T-helper 2 cell treated with Interferon-gamma antibody and Interleukin-4, amounts not matched to agents 5 μg/mL and 100 μg/mL, for 36 hours (primary cell): ENCODE results near the gene KCTD13.
A peak's percentile ranks its signal among the peaks of the same experiment; 100 is the strongest.
"Not testable (repeated sequence)": the region's sequence is repeated elsewhere in the genome, so short reads cannot be mapped to it uniquely, and the experiment has no call there.

Experiments used
- DNase-seq: peaks from one replicate; pipeline ENCODE4 v3.0.0; 2021; ENCODE audit warnings: low spot score
- H3K27ac Mint-ChIP-seq: one replicate; pipeline ENCODE4 v1.8.0; 2021; ENCODE audit warnings: mild to moderate bottlenecking, mixed read lengths
- H3K27me3 Mint-ChIP-seq: one replicate; pipeline ENCODE4 v1.8.0; 2021; ENCODE audit warnings: low read depth, mixed read lengths
- H3K36me3 Mint-ChIP-seq: one replicate; pipeline ENCODE4 v1.8.0; 2021; ENCODE audit warnings: low read depth, mixed read lengths
- H3K4me1 Mint-ChIP-seq: one replicate; pipeline ENCODE4 v1.8.0; 2021; ENCODE audit warnings: low read depth, mixed read lengths
- H3K4me3 Mint-ChIP-seq: one replicate; pipeline ENCODE4 v1.8.0; 2022; ENCODE audit warnings: mild to moderate bottlenecking, moderate library complexity, mixed read lengths
- H3K9me3 Mint-ChIP-seq: one replicate; pipeline ENCODE4 v1.8.0; 2021; ENCODE audit warnings: mixed read lengths

The KCTD13 gene

DNA sequence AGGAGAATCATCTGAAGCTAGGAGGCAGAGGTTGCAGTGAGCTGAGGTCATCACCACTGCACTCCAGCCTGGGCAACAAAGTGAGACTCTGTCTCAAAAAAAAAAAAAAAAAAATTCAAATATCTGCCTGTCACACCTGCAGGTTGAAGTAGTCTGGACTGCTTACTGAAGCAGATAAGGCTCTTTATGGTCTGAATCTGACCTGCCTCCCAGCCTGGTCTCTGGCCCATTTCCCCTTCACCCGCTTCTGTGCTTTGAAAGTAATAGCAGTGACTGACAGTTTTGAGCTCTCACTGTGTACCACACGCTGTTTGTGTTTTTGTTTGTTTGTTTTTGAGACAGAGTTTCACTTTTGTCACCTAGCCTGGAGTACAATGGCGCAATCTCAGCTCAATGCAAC is 32.5 kb downstream of the KCTD13 start:
- H3K4me1 Mint-ChIP-seq, result no peaks in the 10 kb centered on the region

DNA sequence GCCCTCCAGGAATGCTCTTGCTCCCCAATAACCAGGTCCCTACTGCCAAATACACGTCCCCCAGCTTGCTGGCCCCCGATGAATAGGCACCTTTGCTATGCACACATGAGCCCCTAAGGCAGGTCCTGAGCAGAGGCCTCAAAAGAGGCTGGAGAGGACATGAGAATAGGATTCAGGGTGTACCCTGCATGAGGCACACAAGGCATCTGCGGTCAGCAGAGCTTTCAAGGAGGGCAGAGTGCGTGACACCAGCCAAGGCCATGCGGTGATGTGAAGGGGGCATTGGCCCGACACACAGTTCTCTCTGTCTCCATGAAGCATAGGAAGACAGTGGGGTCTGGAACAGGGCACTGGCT is 33.6 kb downstream of the KCTD13 start:
- no peaks in the 10 kb centered on the region for H3K4me1 Mint-ChIP-seq
- no peaks in the 10 kb centered on the region for H3K9me3 Mint-ChIP-seq
- no peak overlapping the region for H3K27ac Mint-ChIP-seq
- H3K4me3 Mint-ChIP-seq, result no peak overlapping the region
- DNase-seq, result no peak
- H3K36me3 Mint-ChIP-seq, result no peaks in the 10 kb centered on the region
- H3K27me3 Mint-ChIP-seq, result peaks cover 7% of the 10 kb centered on the region

More for the DNA sequence above, 32.5 kb downstream of the KCTD13 start:
- Mint-ChIP-seq H3K36me3 (no peaks in the 10 kb centered on the region), H3K27ac (no peak overlapping the region), H3K27me3 (peaks cover 16% of the 10 kb centered on the region), H3K4me3 (no peak overlapping the region), H3K9me3 (no peaks in the 10 kb centered on the region)
- no peak for DNase-seq

DNA sequence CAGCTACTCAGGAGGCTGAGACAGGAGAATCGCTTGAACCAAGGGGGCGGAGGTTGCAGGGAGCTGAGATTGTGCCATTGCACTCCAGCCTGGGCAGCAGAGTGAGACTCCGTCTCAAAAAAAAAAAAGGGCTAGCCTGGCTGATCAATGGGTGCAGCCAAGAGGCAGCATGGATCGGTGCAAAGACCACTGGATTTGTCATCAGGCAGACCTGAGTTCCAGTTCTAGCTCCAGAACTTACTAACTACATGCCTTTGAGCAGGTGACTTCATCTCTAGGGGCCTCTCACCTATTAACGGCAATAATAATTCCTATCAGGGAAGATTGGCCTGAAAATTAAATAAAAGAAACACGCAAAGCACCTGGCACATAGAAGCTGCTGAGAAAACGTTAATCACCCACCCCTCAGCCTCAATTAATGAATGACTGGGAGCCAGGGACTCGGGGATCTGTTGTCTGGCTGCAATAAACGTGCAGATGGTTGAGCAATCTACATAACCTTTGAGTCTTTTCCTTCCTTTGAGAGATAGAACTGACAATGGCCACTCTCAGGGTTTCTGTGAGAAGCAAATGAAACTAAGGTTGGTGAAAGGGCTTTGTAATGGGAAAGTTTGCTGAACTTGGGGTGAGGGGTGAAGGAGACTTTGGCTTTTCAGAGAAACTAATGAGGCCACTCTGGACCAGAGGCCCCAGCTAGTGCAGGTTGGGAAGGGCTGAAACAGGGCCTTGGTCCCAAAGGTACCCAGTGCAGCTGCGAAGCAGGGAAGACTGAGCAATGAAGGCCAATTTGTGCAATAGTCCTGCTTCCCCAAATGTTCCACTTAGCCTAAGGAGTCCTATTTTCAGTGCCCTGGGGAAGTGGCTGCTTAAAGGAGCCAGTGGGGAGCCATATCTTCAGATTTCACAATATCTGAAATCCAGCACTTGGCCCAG is 34.2 kb downstream of the KCTD13 start:
- H3K27ac Mint-ChIP-seq, result no peak overlapping the region
- DNase-seq, result no peak
- no peaks in the 10 kb centered on the region for H3K4me1 Mint-ChIP-seq
- no peaks in the 10 kb centered on the region for H3K36me3 Mint-ChIP-seq
- no peak overlapping the region for H3K4me3 Mint-ChIP-seq
- H3K27me3 Mint-ChIP-seq, result peaks cover 3% of the 10 kb centered on the region
- H3K9me3 Mint-ChIP-seq, result no peaks in the 10 kb centered on the region

DNA sequence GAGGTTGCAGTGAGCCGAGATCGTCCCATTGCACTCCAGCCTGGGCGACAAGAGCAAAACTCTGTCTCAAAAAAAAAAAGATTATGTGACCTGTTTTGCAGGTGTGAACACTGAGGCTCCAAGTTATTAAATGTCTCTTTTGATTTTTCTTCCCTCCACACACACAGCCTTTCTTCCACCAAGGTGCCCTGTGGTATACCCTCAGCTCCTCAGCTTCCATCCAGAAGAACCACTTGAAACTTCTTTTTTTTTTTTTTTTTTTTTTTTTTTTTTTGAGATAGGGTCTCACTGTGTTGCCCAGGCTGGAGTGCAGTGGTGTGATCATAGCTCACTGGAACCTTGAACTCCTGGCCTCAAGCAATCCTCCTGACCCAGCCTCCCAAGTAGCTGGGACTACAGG is 36.7 kb downstream of the KCTD13 start:
- H3K4me1 Mint-ChIP-seq, H3K27ac Mint-ChIP-seq: not testable (repeated sequence)

DNA sequence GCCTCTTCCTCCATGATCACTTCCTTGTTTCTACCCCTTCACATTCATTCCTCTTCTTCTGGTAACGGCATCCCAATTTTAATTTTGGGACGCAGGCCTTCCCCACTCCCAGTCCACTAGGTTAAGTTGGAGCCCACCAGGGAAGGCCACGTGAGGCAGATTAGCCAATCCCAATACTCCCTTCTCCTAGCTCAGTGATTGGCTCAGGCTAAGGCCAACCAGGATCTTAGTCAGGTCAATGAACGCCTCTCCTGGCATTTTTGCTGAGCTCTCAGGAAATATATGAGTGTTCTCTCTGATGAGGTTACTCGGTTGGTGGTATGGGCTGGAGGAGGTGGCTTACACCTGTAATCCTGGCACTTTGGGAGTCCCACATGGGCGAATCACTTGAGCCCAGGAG is 42.0 kb downstream of the KCTD13 start:
- DNase-seq, result no peak
- no peak overlapping the region for H3K4me3 Mint-ChIP-seq
- H3K36me3 Mint-ChIP-seq, result no peaks in the 10 kb centered on the region
- peaks cover 5% of the 10 kb centered on the region for H3K27me3 Mint-ChIP-seq
- no peaks in the 10 kb centered on the region for H3K9me3 Mint-ChIP-seq
- H3K4me1 Mint-ChIP-seq, result no peaks in the 10 kb centered on the region
- no peak overlapping the region for H3K27ac Mint-ChIP-seq

More for the DNA sequence above, 36.7 kb downstream of the KCTD13 start:
- not testable (repeated sequence) for H3K9me3 Mint-ChIP-seq, H3K27me3 Mint-ChIP-seq, H3K36me3 Mint-ChIP-seq, DNase-seq, H3K4me3 Mint-ChIP-seq

DNA sequence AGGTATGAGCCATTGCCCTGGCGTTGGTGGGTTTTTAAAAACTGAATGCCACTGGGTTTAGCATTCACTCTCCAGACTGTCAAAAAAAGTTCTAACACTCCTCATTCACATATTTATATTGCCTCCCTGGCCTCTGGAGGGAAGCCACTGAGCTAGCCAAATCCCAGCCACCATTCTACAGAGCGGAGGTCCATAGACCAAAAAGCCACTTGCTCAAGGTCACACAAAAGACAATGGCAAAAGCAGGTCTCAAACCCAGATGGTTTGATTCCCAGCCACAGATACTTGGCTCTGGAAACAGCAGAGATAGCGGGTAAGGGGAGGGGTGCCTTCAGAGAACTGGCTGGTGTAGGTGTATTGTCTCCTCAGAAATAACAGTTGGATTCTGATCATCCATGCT is 45.0 kb downstream of the KCTD13 start:
- Mint-ChIP-seq H3K27me3 (peaks cover 17% of the 10 kb centered on the region), H3K27ac (no peak overlapping the region), H3K4me1 (peaks cover 6% of the 10 kb centered on the region), H3K9me3 (no peaks in the 10 kb centered on the region), H3K4me3 (no peak overlapping the region), H3K36me3 (no peaks in the 10 kb centered on the region)
- no peak for DNase-seq

DNA sequence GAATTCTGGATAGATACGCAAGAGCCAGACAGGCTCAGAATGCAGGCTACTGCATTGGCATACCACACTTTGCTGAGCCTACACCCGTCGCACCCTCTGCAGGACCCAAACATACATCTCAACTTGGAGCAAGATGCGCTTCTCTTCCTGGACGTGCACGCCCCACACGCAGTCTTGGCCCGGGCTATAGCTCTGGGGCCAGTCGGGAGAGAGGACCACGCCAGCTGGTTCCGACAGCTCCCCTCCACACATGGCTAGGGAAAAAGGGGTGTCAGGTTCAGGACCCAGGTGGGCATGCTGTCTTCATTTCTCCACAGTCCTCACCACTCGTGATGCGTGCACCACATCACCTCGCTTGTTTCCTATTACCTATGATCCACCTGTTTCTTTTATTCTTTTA is 47.9 kb downstream of the KCTD13 start:
- peaks cover 26% of the 10 kb centered on the region for H3K27me3 Mint-ChIP-seq
- H3K4me3 Mint-ChIP-seq, result no peak overlapping the region
- H3K27ac Mint-ChIP-seq, result no peak overlapping the region
- no peaks in the 10 kb centered on the region for H3K36me3 Mint-ChIP-seq
- H3K4me1 Mint-ChIP-seq, result peaks cover 6% of the 10 kb centered on the region
- no peaks in the 10 kb centered on the region for H3K9me3 Mint-ChIP-seq
- DNase-seq, result no peak

DNA sequence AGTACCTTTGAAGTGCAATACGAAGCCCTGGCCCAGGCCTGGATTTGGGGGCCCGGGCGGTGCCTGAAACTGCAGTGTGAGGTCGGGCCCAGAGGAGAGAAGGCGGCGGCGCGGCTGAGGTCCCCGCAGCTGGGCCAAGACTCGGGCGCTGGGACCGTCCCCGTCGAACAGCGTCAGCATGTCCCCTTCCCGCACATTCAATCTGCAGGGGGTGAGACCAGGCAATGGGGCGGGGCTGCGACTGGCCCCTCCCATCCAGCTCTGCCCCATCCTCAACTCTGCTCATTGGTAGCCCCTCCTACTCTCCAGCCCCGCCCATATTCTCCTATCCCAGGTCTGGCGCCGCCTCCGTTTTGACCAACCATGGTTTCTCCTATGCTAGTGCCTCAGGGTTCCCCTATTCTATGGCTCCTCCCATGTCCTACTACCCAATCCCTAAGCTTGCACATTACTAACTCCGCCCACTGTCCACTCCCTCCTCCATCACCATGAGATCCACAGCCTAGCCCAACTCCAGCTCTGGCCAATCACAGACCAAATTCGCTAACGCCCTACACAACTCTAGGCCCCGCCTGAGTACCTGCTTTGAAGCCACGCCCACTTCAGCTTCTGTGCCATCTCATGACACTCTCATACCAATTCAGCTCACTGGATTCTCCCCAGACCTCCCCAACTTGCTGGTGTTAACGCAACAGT is 48.6 kb downstream of the KCTD13 start:
- peak overlapping the region; percentile 61 for H3K4me3 Mint-ChIP-seq
- H3K4me1 Mint-ChIP-seq, result peaks cover 6% of the 10 kb centered on the region
- peaks cover 20% of the 10 kb centered on the region for H3K27me3 Mint-ChIP-seq
- H3K27ac Mint-ChIP-seq, result no peak overlapping the region
- no peaks in the 10 kb centered on the region for H3K36me3 Mint-ChIP-seq
- H3K9me3 Mint-ChIP-seq, result no peaks in the 10 kb centered on the region
- DNase-seq, result peak; percentile 69

DNA sequence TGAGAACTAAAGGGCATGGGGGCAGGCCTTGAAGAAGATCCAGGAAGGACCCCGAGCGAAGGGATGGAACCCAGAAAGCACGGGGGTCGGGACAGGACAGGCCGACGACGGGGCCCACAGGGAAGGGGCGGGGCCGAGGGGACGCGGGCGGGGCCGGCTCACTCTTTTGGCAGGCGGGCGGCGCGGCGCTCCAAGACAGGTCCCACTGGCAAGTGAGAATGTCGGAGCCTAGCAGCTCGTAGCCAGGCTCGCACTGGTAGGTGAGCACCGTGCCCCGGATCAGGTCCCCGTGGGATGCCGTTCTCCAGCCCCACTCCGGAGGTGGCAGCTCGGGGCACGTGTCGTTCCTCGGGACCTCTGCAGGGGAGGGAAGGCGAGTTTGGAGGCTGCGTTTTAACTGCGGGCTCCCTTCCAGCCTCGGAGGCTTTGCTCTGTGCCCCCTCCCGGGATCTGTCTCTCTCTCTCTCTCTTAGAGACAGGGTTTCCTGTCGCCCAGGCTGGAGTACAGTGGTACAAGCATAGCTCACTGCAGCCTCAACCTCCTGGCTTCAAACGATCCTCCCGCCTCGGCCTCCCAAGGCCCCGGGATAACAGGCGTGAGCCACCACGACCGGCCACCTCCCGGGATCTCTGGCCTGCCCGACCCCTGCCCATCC is 49.3 kb downstream of the KCTD13 start:
- Mint-ChIP-seq H3K27me3 (peaks cover 20% of the 10 kb centered on the region), H3K9me3 (no peaks in the 10 kb centered on the region), H3K36me3 (no peaks in the 10 kb centered on the region), H3K4me3 (peak overlapping the region; percentile 61), H3K27ac (no peak overlapping the region), H3K4me1 (peaks cover 6% of the 10 kb centered on the region)
- peak; percentile 19 for DNase-seq

DNA sequence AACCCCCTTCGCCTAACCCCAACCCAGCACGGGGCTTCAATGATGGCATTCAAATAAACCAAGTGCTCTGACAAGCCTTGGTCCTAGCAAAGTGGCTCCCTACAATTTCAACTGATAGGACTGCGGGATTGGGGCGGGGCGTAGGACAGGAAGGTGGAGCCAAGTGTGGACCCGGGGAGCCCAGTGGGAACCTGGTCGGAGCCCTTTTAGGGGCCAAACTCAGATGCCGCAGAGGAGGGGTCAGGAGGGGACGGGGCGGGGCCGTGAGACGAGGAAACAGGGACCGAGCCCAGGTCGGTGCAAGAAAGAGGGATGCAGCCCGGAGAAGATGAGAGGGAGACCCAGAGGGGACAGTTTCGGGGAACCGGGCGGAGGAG is 49.8 kb downstream of the KCTD13 start:
- Mint-ChIP-seq H3K4me3 (peak overlapping the region; percentile 61), H3K36me3 (no peaks in the 10 kb centered on the region), H3K27me3 (peaks cover 20% of the 10 kb centered on the region), H3K27ac (no peak overlapping the region), H3K4me1 (peaks cover 6% of the 10 kb centered on the region), H3K9me3 (no peaks in the 10 kb centered on the region)
- DNase-seq, result no peak

DNA sequence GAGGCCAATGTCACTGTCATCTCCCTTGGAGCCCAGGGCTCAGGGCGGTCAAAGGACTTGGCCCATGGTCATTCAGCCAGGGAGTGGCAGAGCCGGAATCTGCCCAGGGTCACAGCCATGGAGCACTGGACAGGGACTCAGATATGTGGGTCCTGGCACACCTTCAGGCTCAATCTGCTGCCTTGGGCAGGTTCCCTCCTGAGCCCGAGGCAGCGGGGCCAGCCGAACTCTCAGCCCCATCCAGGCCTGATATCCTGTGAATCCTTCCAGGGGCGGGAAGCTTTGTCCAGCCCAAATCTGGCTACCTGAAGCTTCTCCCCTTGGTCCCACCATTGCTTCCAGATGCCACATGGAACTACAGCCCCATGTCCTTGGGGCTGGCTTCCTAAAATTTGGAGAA is 50.8 kb downstream of the KCTD13 start:
- Mint-ChIP-seq H3K36me3 (no peaks in the 10 kb centered on the region), H3K27me3 (peaks cover 20% of the 10 kb centered on the region), H3K27ac (no peak overlapping the region), H3K4me1 (peaks cover 6% of the 10 kb centered on the region), H3K9me3 (no peaks in the 10 kb centered on the region), H3K4me3 (no peak overlapping the region)
- DNase-seq, result no peak

DNA sequence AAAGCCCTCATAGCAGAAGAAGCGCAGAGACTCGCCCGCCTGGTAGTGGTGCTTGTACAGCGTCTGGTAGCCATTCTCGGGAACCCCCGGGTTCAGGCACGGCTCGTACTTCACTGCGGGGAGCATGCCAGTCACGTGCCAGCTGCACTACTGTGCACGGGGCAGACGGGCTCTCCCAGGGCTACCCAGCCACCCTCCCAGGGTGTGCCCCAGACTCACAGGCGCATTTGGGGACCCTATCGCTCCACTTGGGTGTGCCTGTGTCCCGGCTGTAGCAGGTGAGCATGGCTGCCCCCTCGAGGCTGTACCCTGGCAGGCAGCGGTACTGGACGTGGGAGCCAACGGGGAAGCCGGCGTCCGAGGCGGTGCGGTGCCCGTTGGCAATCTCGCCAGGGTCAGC is 52.7 kb downstream of the KCTD13 start:
- Mint-ChIP-seq H3K27me3 (peaks cover 20% of the 10 kb centered on the region), H3K4me3 (no peak overlapping the region), H3K9me3 (no peaks in the 10 kb centered on the region), H3K4me1 (peaks cover 6% of the 10 kb centered on the region), H3K36me3 (no peaks in the 10 kb centered on the region), H3K27ac (no peak overlapping the region)
- no peak for DNase-seq

DNA sequence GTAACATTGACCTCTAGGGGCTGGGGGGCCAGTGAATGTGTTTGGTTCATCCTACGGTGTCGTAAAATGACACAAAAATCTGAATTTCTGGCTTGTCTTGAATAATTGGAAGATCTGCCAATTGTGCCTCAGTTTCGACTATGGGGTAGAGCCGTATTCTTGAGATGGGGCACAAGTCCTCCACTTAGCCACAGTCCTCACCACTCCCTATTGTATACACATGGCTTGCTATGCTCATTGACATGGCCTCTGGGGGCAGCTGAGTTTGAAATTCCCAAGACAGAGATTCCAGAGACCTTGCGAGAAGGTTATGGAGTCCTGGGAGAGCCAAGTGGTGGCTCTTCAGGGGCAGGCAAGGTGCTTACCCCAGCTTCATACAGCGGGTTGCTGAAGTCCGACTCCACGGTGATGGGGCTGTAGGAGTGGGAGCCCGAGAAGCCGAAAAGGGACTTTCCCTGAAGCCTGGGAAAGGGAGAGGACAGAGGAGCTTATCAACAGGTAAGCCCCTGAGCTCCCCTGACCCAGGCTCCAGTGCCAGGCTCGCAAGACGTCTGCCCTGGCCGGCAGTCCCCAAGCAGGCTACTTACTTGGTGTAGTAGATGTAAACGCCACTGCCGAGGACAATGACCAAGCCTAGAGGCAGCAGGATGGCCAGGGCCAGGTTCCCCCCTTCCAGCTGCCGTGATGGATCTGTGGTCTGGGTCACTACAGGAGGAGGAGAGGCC is 54.0 kb downstream of the KCTD13 start:
- no peaks in the 10 kb centered on the region for H3K36me3 Mint-ChIP-seq
- H3K27me3 Mint-ChIP-seq, result peaks cover 14% of the 10 kb centered on the region
- no peak overlapping the region for H3K27ac Mint-ChIP-seq
- DNase-seq, result no peak
- H3K9me3 Mint-ChIP-seq, result no peaks in the 10 kb centered on the region
- H3K4me1 Mint-ChIP-seq, result peaks cover 3% of the 10 kb centered on the region
- H3K4me3 Mint-ChIP-seq, result no peak overlapping the region

DNA sequence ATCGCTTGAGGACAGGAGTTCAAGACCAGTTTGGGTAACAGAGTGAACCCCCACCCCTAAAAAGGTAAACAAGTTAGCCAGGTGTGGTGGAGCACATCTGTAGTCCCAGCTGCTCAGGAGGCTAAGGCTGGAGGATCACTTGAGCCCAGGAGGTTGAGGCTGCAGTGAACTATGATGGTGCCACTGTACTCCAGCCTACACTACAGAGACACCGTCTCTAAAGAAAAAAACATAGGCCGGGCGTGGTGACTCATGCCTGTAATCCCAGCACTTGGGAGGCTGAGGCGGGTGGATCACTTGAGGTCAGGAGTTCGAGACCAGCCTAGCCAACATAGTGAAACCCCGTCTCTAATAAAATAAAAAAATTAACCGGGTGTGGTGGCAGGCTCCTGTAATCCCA is 57.0 kb downstream of the KCTD13 start:
- not testable (repeated sequence) for DNase-seq, H3K27ac Mint-ChIP-seq, H3K27me3 Mint-ChIP-seq, H3K9me3 Mint-ChIP-seq, H3K4me1 Mint-ChIP-seq, H3K4me3 Mint-ChIP-seq, H3K36me3 Mint-ChIP-seq
